HEK293 (cell line): ENCODE measurements around the gene MRPS14.

Experiments used
- GFI1B ChIP-seq: fragments of 450-650 bp; formaldehyde crosslinking; IDR thresholded peaks from 2 replicates; pipeline ENCODE4 v1.5.1; 2016; ENCODE audit warnings: missing biosample characterization, missing genetic modification characterization
- GLI4 ChIP-seq: fragments of 450-650 bp; formaldehyde crosslinking; IDR thresholded peaks from 2 replicates; pipeline ENCODE4 v1.5.1; 2016; ENCODE audit warnings: missing biosample characterization, missing genetic modification characterization
- KLF16 ChIP-seq: fragments of 450-650 bp; formaldehyde crosslinking; IDR thresholded peaks from 2 replicates; pipeline ENCODE4 v1.5.1; 2017; ENCODE audit warnings: missing biosample characterization, missing genetic modification characterization
- REST ChIP-seq: fragments of 450-650 bp; formaldehyde crosslinking; IDR thresholded peaks from 2 replicates; pipeline ENCODE4 v1.5.1; 2016; ENCODE audit warnings: missing biosample characterization, missing genetic modification characterization
- SCRT1 ChIP-seq: fragments of 450-650 bp; formaldehyde crosslinking; IDR thresholded peaks from 2 replicates; pipeline ENCODE4 v1.5.1; 2016; ENCODE audit warnings: missing biosample characterization, missing genetic modification characterization, borderline replicate concordance
- SETDB1 ChIP-seq: IDR thresholded peaks from one replicate; pipeline ENCODE4 v1.6.1; 2017; ENCODE audit warnings: mild to moderate bottlenecking, low read length, moderate library complexity, mixed read lengths; ENCODE audit not compliant: insufficient read length
- SP2 ChIP-seq: fragments of 450-650 bp; formaldehyde crosslinking; IDR thresholded peaks from 2 replicates; pipeline ENCODE4 v1.5.1; 2016; ENCODE audit warnings: missing biosample characterization, missing genetic modification characterization
- YY1 ChIP-seq: fragments of 450-650 bp; formaldehyde crosslinking; IDR thresholded peaks from 2 replicates; pipeline ENCODE4 v1.5.1; 2018; ENCODE audit warnings: missing biosample characterization, missing genetic modification characterization
- ZBTB11 ChIP-seq: fragments of 450-650 bp; formaldehyde crosslinking; conservative IDR thresholded peaks from 2 replicates; pipeline ENCODE4 v1.5.1; 2016; ENCODE audit warnings: low read depth, missing biosample characterization, missing genetic modification characterization
- ZBTB17 ChIP-seq: fragments of 450-650 bp; formaldehyde crosslinking; IDR thresholded peaks from 2 replicates; pipeline ENCODE4 v1.5.1; 2016; ENCODE audit warnings: missing biosample characterization, missing genetic modification characterization
- ZFP37 ChIP-seq: fragments of 450-650 bp; formaldehyde crosslinking; IDR thresholded peaks from 2 replicates; pipeline ENCODE4 v1.5.1; 2016; ENCODE audit warnings: missing biosample characterization, missing genetic modification characterization
- ZFP69B ChIP-seq: fragments of 450-650 bp; formaldehyde crosslinking; IDR thresholded peaks from 2 replicates; pipeline ENCODE4 v1.5.1; 2016; ENCODE audit warnings: missing biosample characterization, missing genetic modification characterization
- ZNF146 ChIP-seq: fragments of 450-650 bp; formaldehyde crosslinking; IDR thresholded peaks from 2 replicates; pipeline ENCODE4 v1.5.1; 2016; ENCODE audit warnings: missing biosample characterization, missing genetic modification characterization
- ZNF169 ChIP-seq: fragments of 450-650 bp; formaldehyde crosslinking; IDR thresholded peaks from 2 replicates; pipeline ENCODE4 v1.5.1; 2016; ENCODE audit warnings: missing biosample characterization, missing genetic modification characterization
- ZNF394 ChIP-seq: fragments of 450-650 bp; formaldehyde crosslinking; IDR thresholded peaks from 2 replicates; pipeline ENCODE4 v1.5.1; 2016; ENCODE audit warnings: missing biosample characterization, missing genetic modification characterization, mild to moderate bottlenecking, moderate library complexity, borderline replicate concordance
- ZNF513 ChIP-seq: fragments of 450-650 bp; IDR thresholded peaks from 2 replicates; pipeline ENCODE4 v1.5.1; 2018; ENCODE audit warnings: missing biosample characterization, missing genetic modification characterization
- ZNF558 ChIP-seq: fragments of 450-650 bp; formaldehyde crosslinking; IDR thresholded peaks from 2 replicates; pipeline ENCODE4 v1.5.1; 2016; ENCODE audit warnings: missing biosample characterization, missing genetic modification characterization
- ZNF561 ChIP-seq: fragments of 450-650 bp; IDR thresholded peaks from 2 replicates; pipeline ENCODE4 v1.5.1; 2018; ENCODE audit warnings: missing biosample characterization, missing genetic modification characterization, borderline replicate concordance
- ZNF610 ChIP-seq: fragments of 450-650 bp; formaldehyde crosslinking; IDR thresholded peaks from 2 replicates; pipeline ENCODE4 v1.5.1; 2016; ENCODE audit warnings: missing biosample characterization, missing genetic modification characterization, borderline replicate concordance
- ZNF664 ChIP-seq: fragments of 450-650 bp; formaldehyde crosslinking; IDR thresholded peaks from 2 replicates; pipeline ENCODE4 v1.5.1; 2016; ENCODE audit warnings: missing biosample characterization, missing genetic modification characterization
- ZSCAN4 ChIP-seq: fragments of 450-650 bp; formaldehyde crosslinking; IDR thresholded peaks from 2 replicates; pipeline ENCODE4 v1.5.1; 2017; ENCODE audit warnings: missing biosample characterization, missing genetic modification characterization
- TF ChIP-seq, protein P1 (sequence below): fragments of 450-650 bp; formaldehyde crosslinking; IDR thresholded peaks from 2 replicates; pipeline ENCODE4 v1.5.1; 2016; ENCODE audit warnings: missing biosample characterization, missing genetic modification characterization
- TF ChIP-seq, protein P2 (sequence below): fragments of 450-650 bp; formaldehyde crosslinking; IDR thresholded peaks from 2 replicates; pipeline ENCODE4 v1.5.1; 2016; ENCODE audit warnings: missing biosample characterization, missing genetic modification characterization

MRPS14 gene

DNA sequence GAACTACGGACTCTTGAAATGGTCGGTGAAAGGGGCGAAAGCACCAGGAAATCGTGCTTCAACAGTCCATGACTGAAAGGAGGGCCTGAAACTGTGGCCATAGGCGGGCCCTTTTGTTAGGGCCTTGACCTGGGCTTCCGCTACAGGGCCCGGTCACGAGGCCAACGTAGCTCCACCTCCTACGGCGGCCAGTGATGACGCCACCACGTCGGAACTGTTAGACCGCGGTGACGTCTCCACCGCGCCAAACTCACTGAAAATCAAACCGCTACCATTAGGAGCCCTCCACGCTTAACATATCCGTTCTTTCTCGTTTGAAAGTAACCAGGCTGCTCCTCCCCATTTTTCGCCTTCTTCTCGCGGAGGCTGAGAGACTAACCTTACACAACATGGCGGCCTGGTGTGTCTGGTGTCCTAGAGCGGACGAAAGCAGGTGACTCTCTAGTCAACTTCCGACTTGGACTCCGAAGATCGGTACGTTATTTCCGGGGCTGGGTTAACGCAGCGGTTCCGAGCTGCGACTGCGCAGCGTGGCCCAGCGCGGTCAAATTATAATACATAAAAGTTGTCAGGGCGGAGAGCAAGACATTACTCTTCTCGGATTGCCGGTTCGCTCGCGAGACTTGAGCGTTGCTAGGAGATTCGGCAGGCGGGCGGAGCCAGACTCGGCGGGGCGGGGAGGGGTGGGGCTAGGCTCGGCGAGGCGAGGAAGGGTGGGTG is 23.8 kb downstream of the MRPS14 start (continued):
- peak; percentile 79 for TF ChIP-seq SP2 (tag by site-specific recombination)
- peak; percentile 75; the same call in 1 of the 2 replicates for TF ChIP-seq ZNF664 (tag by site-specific recombination)
- peak; percentile 50 for TF ChIP-seq ZNF561 (tag by site-specific recombination)
- peak; percentile 80 for TF ChIP-seq ZNF610 (tag by site-specific recombination)
- no peak for TF ChIP-seq SCRT1
- TF ChIP-seq ZNF146 (tag by site-specific recombination): peak; percentile 61
- peak; percentile 49; the same call in 1 of the 2 replicates for TF ChIP-seq ZSCAN4 (tag by site-specific recombination)
- no peak for TF ChIP-seq ZNF513 (tag by site-specific recombination)
- TF ChIP-seq KLF16 (tag by site-specific recombination): peak; percentile 93
- peak; percentile 56 for TF ChIP-seq REST
- 0 out of 2 replicates have a peak, but pooled peaks have one; percentile 59 for TF ChIP-seq GLI4
- peak; percentile 73 for TF ChIP-seq ZNF394 (tag by site-specific recombination)
- TF ChIP-seq GFI1B (tag by site-specific recombination): no peak
- TF ChIP-seq, protein P1, sequence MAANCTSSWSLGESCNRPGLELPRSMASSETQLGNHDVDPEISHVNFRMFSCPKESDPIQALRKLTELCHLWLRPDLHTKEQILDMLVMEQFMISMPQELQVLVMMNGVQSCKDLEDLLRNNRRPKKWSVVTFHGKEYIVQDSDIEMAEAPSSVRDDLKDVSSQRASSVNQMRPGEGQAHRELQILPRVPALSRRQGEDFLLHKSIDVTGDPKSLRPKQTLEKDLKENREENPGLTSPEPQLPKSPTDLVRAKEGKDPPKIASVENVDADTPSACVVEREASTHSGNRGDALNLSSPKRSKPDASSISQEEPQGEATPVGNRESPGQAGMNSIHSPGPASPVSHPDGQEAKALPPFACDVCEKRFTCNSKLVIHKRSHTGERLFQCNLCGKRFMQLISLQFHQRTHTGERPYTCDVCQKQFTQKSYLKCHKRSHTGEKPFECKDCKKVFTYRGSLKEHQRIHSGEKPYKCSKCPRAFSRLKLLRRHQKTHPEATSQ (tag by site-specific recombination): peak; percentile 93
- peak; percentile 35 for TF ChIP-seq SETDB1
- peak; percentile 97 for TF ChIP-seq YY1
- TF ChIP-seq, protein P2, sequence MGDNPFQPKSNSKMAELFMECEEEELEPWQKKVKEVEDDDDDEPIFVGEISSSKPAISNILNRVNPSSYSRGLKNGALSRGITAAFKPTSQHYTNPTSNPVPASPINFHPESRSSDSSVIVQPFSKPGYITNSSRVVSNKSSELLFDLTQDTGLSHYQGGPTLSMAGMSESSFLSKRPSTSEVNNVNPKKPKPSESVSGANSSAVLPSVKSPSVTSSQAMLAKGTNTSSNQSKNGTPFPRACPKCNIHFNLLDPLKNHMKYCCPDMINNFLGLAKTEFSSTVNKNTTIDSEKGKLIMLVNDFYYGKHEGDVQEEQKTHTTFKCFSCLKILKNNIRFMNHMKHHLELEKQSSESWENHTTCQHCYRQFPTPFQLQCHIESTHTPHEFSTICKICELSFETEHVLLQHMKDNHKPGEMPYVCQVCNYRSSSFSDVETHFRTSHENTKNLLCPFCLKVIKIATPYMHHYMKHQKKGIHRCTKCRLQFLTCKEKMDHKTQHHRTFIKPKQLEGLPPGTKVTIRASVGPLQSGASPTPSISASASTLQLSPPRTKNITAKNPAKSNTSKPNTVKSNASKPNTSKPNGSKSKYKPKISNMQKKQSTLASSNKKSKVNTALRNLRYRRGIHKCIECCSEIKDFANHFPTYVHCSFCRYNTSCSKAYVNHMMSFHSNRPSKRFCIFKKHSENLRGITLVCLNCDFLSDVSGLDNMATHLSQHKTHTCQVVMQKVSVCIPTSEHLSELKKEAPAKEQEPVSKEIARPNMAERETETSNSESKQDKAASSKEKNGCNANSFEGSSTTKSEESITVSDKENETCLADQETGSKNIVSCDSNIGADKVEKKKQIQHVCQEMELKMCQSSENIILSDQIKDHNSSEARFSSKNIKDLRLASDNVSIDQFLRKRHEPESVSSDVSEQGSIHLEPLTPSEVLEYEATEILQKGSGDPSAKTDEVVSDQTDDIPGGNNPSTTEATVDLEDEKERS: peak; percentile 89; the same call in 1 of the 2 replicates
- TF ChIP-seq ZBTB17 (tag by site-specific recombination): peak; percentile 89
- TF ChIP-seq ZNF558 (tag by site-specific recombination): peak; percentile 84
- TF ChIP-seq ZFP37 (tag by site-specific recombination): peak; percentile 81; the same call in 1 of the 2 replicates
- TF ChIP-seq ZBTB11 (tag by site-specific recombination): peak; percentile 98
- TF ChIP-seq ZFP69B (tag by site-specific recombination): peak; percentile 77; the same call in 1 of the 2 replicates
- no peak for TF ChIP-seq ZNF169
